Measurements from ENCODE around the gene DEFB114.

The DEFB114 gene

GRCh38 chr6:49912196-49912595 is 51.8 kb downstream of the DEFB114 start:
- TF ChIP-seq, protein P1, sequence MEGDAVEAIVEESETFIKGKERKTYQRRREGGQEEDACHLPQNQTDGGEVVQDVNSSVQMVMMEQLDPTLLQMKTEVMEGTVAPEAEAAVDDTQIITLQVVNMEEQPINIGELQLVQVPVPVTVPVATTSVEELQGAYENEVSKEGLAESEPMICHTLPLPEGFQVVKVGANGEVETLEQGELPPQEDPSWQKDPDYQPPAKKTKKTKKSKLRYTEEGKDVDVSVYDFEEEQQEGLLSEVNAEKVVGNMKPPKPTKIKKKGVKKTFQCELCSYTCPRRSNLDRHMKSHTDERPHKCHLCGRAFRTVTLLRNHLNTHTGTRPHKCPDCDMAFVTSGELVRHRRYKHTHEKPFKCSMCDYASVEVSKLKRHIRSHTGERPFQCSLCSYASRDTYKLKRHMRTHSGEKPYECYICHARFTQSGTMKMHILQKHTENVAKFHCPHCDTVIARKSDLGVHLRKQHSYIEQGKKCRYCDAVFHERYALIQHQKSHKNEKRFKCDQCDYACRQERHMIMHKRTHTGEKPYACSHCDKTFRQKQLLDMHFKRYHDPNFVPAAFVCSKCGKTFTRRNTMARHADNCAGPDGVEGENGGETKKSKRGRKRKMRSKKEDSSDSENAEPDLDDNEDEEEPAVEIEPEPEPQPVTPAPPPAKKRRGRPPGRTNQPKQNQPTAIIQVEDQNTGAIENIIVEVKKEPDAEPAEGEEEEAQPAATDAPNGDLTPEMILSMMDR (IDR thresholded peaks at IDR 0.05; ENCODE audit: control extremely low read depth, extremely low read depth, low read depth, missing control alignments): no peak
- ChIA-PET POLR2A (no interaction called here), CTCF (no interaction called here)
- no peak for DNase-seq (ENCODE audit: extremely low spot score)

DNA sequence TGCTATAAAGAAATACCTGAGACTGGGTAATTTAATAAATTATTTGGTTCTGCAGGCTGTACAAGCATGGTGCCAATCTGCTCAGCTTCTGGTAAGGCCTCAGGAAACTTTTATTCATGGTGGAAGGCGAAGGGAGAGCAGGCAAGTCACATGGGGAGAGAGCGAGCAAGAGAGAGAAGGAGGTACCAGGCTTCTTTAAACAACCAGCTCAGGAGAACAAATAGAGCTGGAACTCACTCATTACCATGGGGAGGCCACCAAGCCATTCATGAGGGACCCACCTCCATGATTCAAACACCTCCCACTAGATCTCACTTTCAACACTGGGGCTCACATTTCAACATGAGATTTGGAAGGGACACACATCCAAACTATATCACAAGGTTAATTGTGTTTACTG is 52.7 kb downstream of the DEFB114 start:
- ChIA-PET CTCF (no interaction called here), POLR2A (no interaction called here)
- TF ChIP-seq, protein P1 (IDR thresholded peaks at IDR 0.05; ENCODE audit: control extremely low read depth, extremely low read depth, low read depth, missing control alignments): no peak
- no peak for DNase-seq (ENCODE audit: extremely low spot score)
